Endothelial cell of umbilical vein (primary cell): ENCODE measurements around the gene OSGEPL1. TPM values are rescaled to one million over a fixed set of nuclear protein-coding genes. Genes with fewer than 3 reads are reported as not detected.

Experiments used
- BruUV-seq: library from RNA; stranded (reverse); fragments of 400-500 nt; replicated peaks from 2 replicates; lab custom pipeline; 2021; lab: Mats Ljungman, UMichigan
- CTCF ChIA-PET: fragments of 300-600, 350-600 bp; sonication (Branson Sonifier 250); formaldehyde crosslinking; loops from one replicate; lab custom pipeline; 2021; ENCODE audit warnings: antibody characterized with exemption, inconsistent platforms; lab: Charles Lee
- POLR2A ChIA-PET: fragments of 300-600, 350-600 bp; sonication (Branson Sonifier 250); formaldehyde crosslinking; loops from one replicate; lab custom pipeline; 2021; ENCODE audit warnings: antibody characterized with exemption, inconsistent platforms; lab: Charles Lee
- DNase-seq: peaks from one replicate; pipeline ENCODE4 v3.0.0-alpha.2; 2011; ENCODE audit warnings: low read depth, low spot score
- FAIRE-seq: peaks from 2 replicates; lab custom pipeline; 2011; peaks lifted over from hg19 to GRCh38; lab: Jason Lieb, UNC
- H2AFZ ChIP-seq: 2 replicates; pipeline ENCODE4 v1.6.0; 2012; ENCODE audit warnings: low read depth, low read length, control low read depth, inconsistent platforms
- H3K27ac ChIP-seq: 2 replicates; pipeline ENCODE4 v1.5.1; 2011; ENCODE audit warnings: low read depth, mild to moderate bottlenecking, control low read depth, low read length, moderate library complexity; ENCODE audit not compliant: insufficient read depth
- H3K27me3 ChIP-seq, 2 experiments: 2 replicates each; pipeline versions ENCODE4 v1.6.0 to v1.6.1; 2011; ENCODE audit warnings: low read length in 2 of 2, mixed read lengths in 1 of 2; ENCODE audit not compliant: control insufficient read depth in 2 of 2, insufficient read depth in 2 of 2
- H3K36me3 ChIP-seq, 2 experiments: 2 replicates in 1 of 2; 3 replicates in 1 of 2; pipeline ENCODE4 v1.5.1; 2011; ENCODE audit warnings: low read length in 2 of 2, mild to moderate bottlenecking in 1 of 2, moderate library complexity in 1 of 2; ENCODE audit not compliant: control insufficient read depth in 2 of 2, insufficient read depth in 2 of 2; ENCODE audit errors: extremely low read depth in 1 of 2
- H3K4me1 ChIP-seq: 3 replicates; pipeline ENCODE4 v1.5.1; 2011; ENCODE audit warnings: mild to moderate bottlenecking, low read length; ENCODE audit not compliant: control insufficient read depth, insufficient read depth; ENCODE audit errors: extremely low read depth
- H3K4me2 ChIP-seq: 2 replicates; pipeline ENCODE4 v1.6.1; 2011; ENCODE audit warnings: low read length, control low read depth, mixed read lengths; ENCODE audit not compliant: insufficient read depth
- H3K4me3 ChIP-seq, 3 experiments: fragments of 200-600 bp in 1 of 3; sonication (generic), shearing (Covaris generic) in 1 of 3; replicated peaks in 1 of 3; 2 replicates each; pipeline ENCODE4 v1.5.1; 2011 to 2016; ENCODE audit warnings: control low read depth in 3 of 3, low read length in 3 of 3, mild to moderate bottlenecking in 2 of 3, inconsistent platforms in 1 of 3, low read depth in 1 of 3, moderate library complexity in 1 of 3; ENCODE audit not compliant: insufficient read depth in 1 of 3
- H3K79me2 ChIP-seq: 2 replicates; pipeline ENCODE4 v1.6.0; 2012; ENCODE audit warnings: low read length, inconsistent platforms; ENCODE audit not compliant: control insufficient read depth, insufficient read depth
- H3K9ac ChIP-seq: replicated peaks from 2 replicates; pipeline ENCODE3; 2011; ENCODE audit warnings: low read length, control low read depth; ENCODE audit not compliant: insufficient read depth; ENCODE audit errors: extremely low read depth
- H3K9me1 ChIP-seq: replicated peaks from 3 replicates; pipeline ENCODE4 v1.6.0; 2011; ENCODE audit warnings: mild to moderate bottlenecking, low read length; ENCODE audit not compliant: control insufficient read depth, insufficient read depth; ENCODE audit errors: extremely low read depth
- H3K9me3 ChIP-seq: replicated peaks from 2 replicates; pipeline ENCODE4 v1.5.1; 2012; ENCODE audit warnings: low read length, inconsistent platforms; ENCODE audit not compliant: control insufficient read depth, insufficient read depth
- H4K20me1 ChIP-seq: replicated peaks from 2 replicates; pipeline ENCODE3; 2011; ENCODE audit warnings: mild to moderate bottlenecking, low read length; ENCODE audit not compliant: control insufficient read depth, insufficient read depth; ENCODE audit errors: extremely low read depth
- CTCF ChIP-seq, 2 donors: IDR thresholded peaks; 1 replicate in 1 of 2; 2 replicates in 1 of 2; pipeline ENCODE4 v1.5.1; 2011; ENCODE audit warnings: low read length in 2 of 2, mild to moderate bottlenecking in 2 of 2, moderate library complexity in 2 of 2, control low read depth in 1 of 2, inconsistent platforms in 1 of 2, low read depth in 1 of 2; ENCODE audit not compliant: insufficient read depth in 1 of 2; ENCODE audit errors: extremely low read depth in 1 of 2
- EZH2 ChIP-seq: IDR thresholded peaks from 2 replicates; pipeline ENCODE4 v1.6.1; 2012; ENCODE audit warnings: borderline replicate concordance, low read depth, mild to moderate bottlenecking, moderate library complexity, low read length, inconsistent platforms; ENCODE audit not compliant: severe bottlenecking
- FOS ChIP-seq: IDR thresholded peaks from 2 replicates; pipeline ENCODE4 v1.6.1; 2011; ENCODE audit warnings: mild to moderate bottlenecking, low read length, moderate library complexity, borderline replicate concordance; ENCODE audit not compliant: insufficient read depth
- GATA2 ChIP-seq: IDR thresholded peaks from 2 replicates; pipeline ENCODE4 v1.7.0; 2011; ENCODE audit warnings: low read depth, mild to moderate bottlenecking, moderate library complexity, mixed read lengths, low read length; ENCODE audit not compliant: insufficient read length, insufficient read depth
- JUN ChIP-seq: IDR thresholded peaks from 2 replicates; pipeline ENCODE4 v1.6.1; 2011; ENCODE audit warnings: borderline replicate concordance, low read depth; ENCODE audit not compliant: insufficient read length, insufficient read depth
- MAX ChIP-seq: IDR thresholded peaks from 2 replicates; pipeline ENCODE4 v1.6.1; 2011; ENCODE audit not compliant: insufficient read depth, insufficient read length
- POLR2A ChIP-seq: IDR thresholded peaks from 2 replicates; pipeline ENCODE4 v1.6.1; 2012; ENCODE audit warnings: low read depth, mild to moderate bottlenecking, control low read depth, low read length
- POLR2AphosphoS5 ChIP-seq: IDR thresholded peaks from 2 replicates; pipeline ENCODE4 v1.6.1; 2012; ENCODE audit warnings: low read depth, mild to moderate bottlenecking, control low read depth, low read length, moderate library complexity; ENCODE audit not compliant: insufficient read depth
- dilution Hi-C: fragments of 300-500 bp; cut with MboI; formaldehyde crosslinking; loops from one replicate; pipeline ENCODE4 v1.15.0; 2019; ENCODE audit warnings: low sequenced_read_pairs; ENCODE audit not compliant: extremely low pct_ligation_motif_present
- intact Hi-C: fragments of 100-400 bp; cut with micrococcal nuclease; formaldehyde crosslinking; loops from one replicate; pipeline ENCODE4 v1.10.0; 2022
- polyA plus RNA-seq, 4 experiments: library from polyadenylated mRNA; depleted of rRNA in 3 of 4; stranded (reverse) in 3 of 4; unstranded in 1 of 4; fragments of >200 nt; gene quantifications; 2 replicates each; pipeline versions ENCODE4 v1.2.1 to v1.2.3, GENCODE V29; 2011 to 2012; ENCODE audit warnings: missing spikeins in 1 of 4
- total RNA-seq: library from RNA; stranded (reverse); gene quantifications from 2 replicates; pipeline ENCODE4 v1.2.3, GENCODE V29; 2021

OSGEPL1 gene
- total and polyA plus RNA-seq, 2 donors (not counting 3 experiments of a cell fraction or from before 2014, with no cell fraction given) = 2.7 to 5.9 TPM

GRCh38 chr2:189770590-189771322 is 8.2 kb upstream of the OSGEPL1 start:
- H3K4me1 ChIP-seq = no peaks in the 10 kb centered on the region
- H3K9me3 ChIP-seq = no peaks in the 10 kb centered on the region
- no peak for FAIRE-seq
- H3K27me3 ChIP-seq = no peaks in the 10 kb centered on the region
- intact Hi-C loops = no loop called here
- DNase-seq = no peak
- H3K79me2 ChIP-seq = no peaks in the 10 kb centered on the region
- dilution Hi-C loops = no loop called here
- no TSS peak for BruUV-seq
- no peak overlapping the region for H3K27ac ChIP-seq
- H3K9ac ChIP-seq = no peak overlapping the region
- H3K4me2 ChIP-seq = no peak overlapping the region
- CTCF ChIA-PET = interaction anchor here (1.2 kb wide), 1 partner anchor 10 kb away, joined by 3 read pairs; no protein-coding TSS in a partner anchor
- no peak overlapping the region for H3K4me3 ChIP-seq
- no peak overlapping the region for H2AFZ ChIP-seq
- POLR2A ChIA-PET = interaction anchor here (1.1 kb wide), 1 partner anchor 330 kb away, joined by 3 read pairs; no protein-coding TSS in a partner anchor
- no peaks in the 10 kb centered on the region for H4K20me1 ChIP-seq
- H3K36me3 ChIP-seq = peaks cover 11 to 32% of the 10 kb centered on the region in 2 experiments
- TF ChIP-seq CTCF (IDR thresholded peaks at IDR 0.05; ENCODE audit: extremely low read depth in 1 of 2, insufficient read depth in 1 of 2, low read depth in 1 of 2, low read length in 2 of 2) = no peak
- TF ChIP-seq POLR2AphosphoS5 = no peak
- TF ChIP-seq POLR2A = no peak
- TF ChIP-seq EZH2 = no peak
- no peak for TF ChIP-seq GATA2
- TF ChIP-seq JUN = no peak
- no peak for TF ChIP-seq FOS
- no peak for TF ChIP-seq MAX
- H3K9me1 ChIP-seq = no peaks in the 10 kb centered on the region
